ENCODE measurements around the gene RAD51D.

GRCh38 chr17:35079547-35080423 is 39.9 kb downstream of the RAD51D start:
- TF ChIP-seq ZNF324 (tag by site-specific recombination; IDR thresholded peaks at IDR 0.05) (no peak), ZNF274 (IDR thresholded peaks at IDR 0.05; ENCODE audit: low read length) (no peak), ZNF274 (tag by site-specific recombination; IDR thresholded peaks at IDR 0.05; ENCODE audit: borderline replicate concordance) (no peak)
- TF ChIP-seq, protein P1, sequence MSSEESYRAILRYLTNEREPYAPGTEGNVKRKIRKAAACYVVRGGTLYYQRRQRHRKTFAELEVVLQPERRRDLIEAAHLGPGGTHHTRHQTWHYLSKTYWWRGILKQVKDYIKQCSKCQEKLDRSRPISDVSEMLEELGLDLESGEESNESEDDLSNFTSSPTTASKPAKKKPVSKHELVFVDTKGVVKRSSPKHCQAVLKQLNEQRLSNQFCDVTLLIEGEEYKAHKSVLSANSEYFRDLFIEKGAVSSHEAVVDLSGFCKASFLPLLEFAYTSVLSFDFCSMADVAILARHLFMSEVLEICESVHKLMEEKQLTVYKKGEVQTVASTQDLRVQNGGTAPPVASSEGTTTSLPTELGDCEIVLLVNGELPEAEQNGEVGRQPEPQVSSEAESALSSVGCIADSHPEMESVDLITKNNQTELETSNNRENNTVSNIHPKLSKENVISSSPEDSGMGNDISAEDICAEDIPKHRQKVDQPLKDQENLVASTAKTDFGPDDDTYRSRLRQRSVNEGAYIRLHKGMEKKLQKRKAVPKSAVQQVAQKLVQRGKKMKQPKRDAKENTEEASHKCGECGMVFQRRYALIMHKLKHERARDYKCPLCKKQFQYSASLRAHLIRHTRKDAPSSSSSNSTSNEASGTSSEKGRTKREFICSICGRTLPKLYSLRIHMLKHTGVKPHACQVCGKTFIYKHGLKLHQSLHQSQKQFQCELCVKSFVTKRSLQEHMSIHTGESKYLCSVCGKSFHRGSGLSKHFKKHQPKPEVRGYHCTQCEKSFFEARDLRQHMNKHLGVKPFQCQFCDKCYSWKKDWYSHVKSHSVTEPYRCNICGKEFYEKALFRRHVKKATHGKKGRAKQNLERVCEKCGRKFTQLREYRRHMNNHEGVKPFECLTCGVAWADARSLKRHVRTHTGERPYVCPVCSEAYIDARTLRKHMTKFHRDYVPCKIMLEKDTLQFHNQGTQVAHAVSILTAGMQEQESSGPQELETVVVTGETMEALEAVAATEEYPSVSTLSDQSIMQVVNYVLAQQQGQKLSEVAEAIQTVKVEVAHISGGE (tag by site-specific recombination; conservative IDR thresholded peaks at IDR 0.05; ENCODE audit: low read depth): no peak
